ENCODE results near the gene TIMP2. TPM values are rescaled to one million over a fixed set of nuclear protein-coding genes. Genes with fewer than 3 reads are reported as not detected.

Gene TIMP2
- total and polyA plus RNA-seq, 4 donors = 8.9 to 37.6 (median 10.1) TPM

DNA sequence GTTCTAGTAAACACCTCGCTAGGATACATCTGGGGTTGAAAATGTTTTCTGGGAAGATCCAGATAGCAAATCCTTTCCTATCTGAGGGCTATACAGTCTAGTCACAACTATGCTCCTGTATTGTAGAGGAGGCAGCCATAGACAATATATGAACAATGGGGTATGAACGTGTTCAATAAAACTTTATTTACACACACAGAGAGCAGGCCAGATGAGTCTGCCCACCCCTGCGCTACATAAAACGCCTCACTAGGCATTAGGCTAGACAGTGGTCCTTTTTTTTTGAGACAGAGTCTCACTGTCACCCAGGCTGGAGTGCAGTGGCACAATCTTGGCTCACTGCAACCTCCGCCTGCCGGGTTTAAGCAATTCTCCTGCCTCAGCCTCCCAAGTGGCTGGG lies 95.7 kb downstream of the TIMP2 start:
- no peak for TF ChIP-seq GABPA (IDR thresholded peaks at IDR 0.05 in 1 of 2, conservative IDR thresholded peaks at IDR 0.05 in 1 of 2)
- no peak for TF ChIP-seq HNF4A (conservative IDR thresholded peaks at IDR 0.05)
- no peak for TF ChIP-seq TAF1 (conservative IDR thresholded peaks at IDR 0.05)
- TF ChIP-seq MAX (IDR thresholded peaks at IDR 0.05) = no peak
- TF ChIP-seq YY1 (IDR thresholded peaks at IDR 0.05) = no peak
- TF ChIP-seq, protein P1, sequence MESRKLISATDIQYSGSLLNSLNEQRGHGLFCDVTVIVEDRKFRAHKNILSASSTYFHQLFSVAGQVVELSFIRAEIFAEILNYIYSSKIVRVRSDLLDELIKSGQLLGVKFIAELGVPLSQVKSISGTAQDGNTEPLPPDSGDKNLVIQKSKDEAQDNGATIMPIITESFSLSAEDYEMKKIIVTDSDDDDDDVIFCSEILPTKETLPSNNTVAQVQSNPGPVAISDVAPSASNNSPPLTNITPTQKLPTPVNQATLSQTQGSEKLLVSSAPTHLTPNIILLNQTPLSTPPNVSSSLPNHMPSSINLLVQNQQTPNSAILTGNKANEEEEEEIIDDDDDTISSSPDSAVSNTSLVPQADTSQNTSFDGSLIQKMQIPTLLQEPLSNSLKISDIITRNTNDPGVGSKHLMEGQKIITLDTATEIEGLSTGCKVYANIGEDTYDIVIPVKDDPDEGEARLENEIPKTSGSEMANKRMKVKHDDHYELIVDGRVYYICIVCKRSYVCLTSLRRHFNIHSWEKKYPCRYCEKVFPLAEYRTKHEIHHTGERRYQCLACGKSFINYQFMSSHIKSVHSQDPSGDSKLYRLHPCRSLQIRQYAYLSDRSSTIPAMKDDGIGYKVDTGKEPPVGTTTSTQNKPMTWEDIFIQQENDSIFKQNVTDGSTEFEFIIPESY (IDR thresholded peaks at IDR 0.05) = no peak
- no peak for TF ChIP-seq JUND (IDR thresholded peaks at IDR 0.05)
- TF ChIP-seq RXRA (IDR thresholded peaks at IDR 0.05) = no peak
- no peak for TF ChIP-seq FOXA2 (IDR thresholded peaks at IDR 0.05)
- no peak for TF ChIP-seq REST (IDR thresholded peaks at IDR 0.05)
- TF ChIP-seq NR2F2 (IDR thresholded peaks at IDR 0.05) = no peak
- no peak for TF ChIP-seq FOXA1 (IDR thresholded peaks at IDR 0.05)
- no peak for DNase-seq (ENCODE audit: low spot score)
- Histone ChIP-seq H3K27me3 (ENCODE audit: control insufficient read depth in 4 of 4, insufficient read depth in 4 of 4, low read length in 3 of 4) (no peaks in the 10 kb centered on the region), H3K9ac (ENCODE audit: low read depth in 1 of 2, low read length in 2 of 2) (no peak overlapping the region), H3K36me3 (ENCODE audit: control insufficient read depth in 4 of 4, insufficient read depth in 3 of 4, low read depth in 1 of 4, low read length in 3 of 4) (peaks cover 17 to 77% (median 58%) of the 10 kb centered on the region in 4 donors), H3K4me3 (ENCODE audit: low read depth in 1 of 3, low read length in 3 of 3) (no peak overlapping the region), H3K4me1 (ENCODE audit: control insufficient read depth in 4 of 4, insufficient read depth in 4 of 4, low read length in 3 of 4) (peaks cover 0 to 7% (median 3%) of the 10 kb centered on the region in 4 donors), H3K9me3 (ENCODE audit: control insufficient read depth in 4 of 4, low read length in 3 of 4) (no peaks in the 10 kb centered on the region), H3K27ac (ENCODE audit: low read depth in 1 of 2, low read length in 2 of 2) (no peak overlapping the region)
- WGBS = 98% methylated on average over 6 of the region's 6 CpGs

DNA sequence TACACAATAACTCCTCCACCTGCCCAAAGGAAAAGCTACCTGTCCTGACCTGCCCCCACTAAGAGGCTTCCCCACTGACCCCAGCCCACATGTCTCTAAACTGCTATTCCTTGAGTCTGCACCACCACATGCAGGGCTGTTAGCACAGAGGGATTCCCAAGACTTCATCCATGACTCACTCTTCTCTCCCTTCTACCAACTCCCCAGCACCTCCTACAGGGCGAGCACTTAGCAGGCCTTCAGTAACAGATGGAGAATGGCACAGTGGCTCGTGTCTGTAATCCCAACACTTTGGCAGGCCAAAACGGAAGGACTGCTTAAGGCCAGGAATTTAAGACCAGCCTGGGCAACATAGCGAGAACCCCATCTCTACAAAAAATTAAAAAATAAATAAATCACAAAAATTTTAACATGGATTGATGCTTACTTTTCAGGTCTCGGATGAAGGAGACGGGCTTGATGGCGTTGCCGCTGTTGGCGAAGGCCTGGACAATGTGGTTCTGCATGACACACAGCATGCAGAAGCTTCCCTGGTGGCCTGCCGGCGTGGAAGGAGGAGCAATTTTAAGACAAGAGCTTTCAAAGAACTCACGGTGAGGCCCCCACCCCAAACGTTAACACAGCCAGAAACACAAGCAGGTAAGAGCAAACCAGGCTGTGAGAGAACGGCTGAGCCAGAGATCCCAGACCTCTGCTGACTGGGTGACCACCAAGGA lies 96.6 kb downstream of the TIMP2 start:
- 96% methylated on average over 14 of the region's 14 CpGs for WGBS
- Histone ChIP-seq H3K27me3 (ENCODE audit: control insufficient read depth in 4 of 4, insufficient read depth in 4 of 4, low read length in 3 of 4) (no peaks in the 10 kb centered on the region), H3K4me3 (ENCODE audit: low read depth in 1 of 3, low read length in 3 of 3) (no peak overlapping the region), H3K9ac (ENCODE audit: low read depth in 1 of 2, low read length in 2 of 2) (no peak overlapping the region), H3K36me3 (ENCODE audit: control insufficient read depth in 4 of 4, insufficient read depth in 3 of 4, low read depth in 1 of 4, low read length in 3 of 4) (peaks cover 21 to 77% (median 62%) of the 10 kb centered on the region in 4 donors), H3K4me1 (ENCODE audit: control insufficient read depth in 4 of 4, insufficient read depth in 4 of 4, low read length in 3 of 4) (peaks cover 0 to 7% (median 3%) of the 10 kb centered on the region in 4 donors), H3K27ac (ENCODE audit: low read depth in 1 of 2, low read length in 2 of 2) (no peak overlapping the region), H3K9me3 (ENCODE audit: control insufficient read depth in 4 of 4, low read length in 3 of 4) (no peaks in the 10 kb centered on the region)
- DNase-seq (ENCODE audit: low spot score) = no peak
- no peak for TF ChIP-seq JUND (IDR thresholded peaks at IDR 0.05)
- TF ChIP-seq, protein P1 (IDR thresholded peaks at IDR 0.05) = no peak
- TF ChIP-seq RXRA (IDR thresholded peaks at IDR 0.05) = no peak
- TF ChIP-seq RAD21 (IDR thresholded peaks at IDR 0.05) = no peak
- no peak for TF ChIP-seq MAX (IDR thresholded peaks at IDR 0.05)
- TF ChIP-seq NR2F2 (IDR thresholded peaks at IDR 0.05) = no peak
- TF ChIP-seq HNF4A (conservative IDR thresholded peaks at IDR 0.05) = no peak
- no peak for TF ChIP-seq FOXA2 (IDR thresholded peaks at IDR 0.05)
